Stimulated activated CD8-positive, alpha-beta memory T cell treated with anti-CD3 and anti-CD28 coated beads, Interleukin-15, amount 100 ng/mL, for 4 hours (primary cell): ENCODE results near the gene PRKCB.

Source experiments
- DNase-seq, 2 donors: peaks; one replicate each; pipeline ENCODE4 v3.0.0-alpha.2; 2020; ENCODE audit warnings: low read depth in 2 of 2

PRKCB gene

DNA sequence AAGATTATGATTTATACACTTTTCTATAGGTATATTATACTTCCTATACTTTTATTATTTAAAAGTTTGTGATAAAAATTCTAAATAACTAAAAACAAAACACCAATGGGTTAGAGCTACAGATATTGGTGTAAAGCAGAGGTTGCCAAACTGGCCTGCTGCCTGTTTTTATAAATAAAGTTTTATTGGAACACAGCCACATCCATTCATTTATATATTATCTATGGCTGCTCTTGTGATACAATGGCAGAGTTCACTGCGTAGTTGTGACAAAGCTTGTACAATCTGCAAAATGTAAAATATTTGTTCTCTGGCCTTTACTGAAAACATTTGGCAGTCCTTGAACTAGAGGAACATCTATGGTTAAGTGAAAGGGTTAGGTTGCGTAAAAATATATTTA, 208.7 kb downstream of the PRKCB start:
- DNase-seq = no peak

DNA sequence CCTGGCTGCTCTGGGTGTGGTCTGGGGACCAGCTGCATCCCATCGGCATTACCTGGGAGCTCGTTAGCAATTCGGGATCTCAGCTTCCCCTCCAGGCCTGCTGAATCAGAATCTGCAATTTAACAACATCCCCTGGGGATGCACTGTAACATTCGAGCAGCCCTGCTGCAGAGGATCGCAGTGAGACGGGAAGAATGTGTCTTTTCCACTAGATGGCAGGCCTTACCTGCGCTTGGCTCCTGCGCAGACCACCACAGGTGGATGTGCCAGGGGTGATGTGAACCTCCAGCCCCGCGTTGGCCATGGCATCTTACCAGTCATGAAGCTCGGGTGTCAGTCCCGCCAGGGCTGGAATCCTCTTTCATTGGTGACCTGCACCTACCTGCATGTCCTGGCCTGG, 209.9 kb downstream of the PRKCB start:
- DNase-seq = no peak

DNA sequence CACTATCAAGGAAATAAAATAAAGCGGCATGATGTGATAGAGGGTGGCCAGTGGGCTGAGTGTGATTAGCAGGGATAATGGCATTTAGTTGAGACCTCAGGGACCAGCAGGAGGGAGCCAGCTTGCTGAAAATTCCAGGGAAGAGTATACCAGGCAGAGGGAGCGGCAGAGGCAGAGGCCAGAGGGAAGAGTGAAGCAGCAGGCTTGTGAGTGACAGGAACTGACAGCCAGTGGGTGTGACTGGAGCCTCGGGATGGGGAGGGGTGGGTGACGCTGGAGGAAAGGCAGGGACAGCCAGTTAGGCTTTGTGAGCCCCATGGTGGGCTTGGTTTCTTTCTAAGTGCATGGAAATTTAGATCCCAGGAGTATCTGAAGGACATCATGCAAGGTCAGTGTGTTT, 210.7 kb downstream of the PRKCB start:
- DNase-seq = no peak

DNA sequence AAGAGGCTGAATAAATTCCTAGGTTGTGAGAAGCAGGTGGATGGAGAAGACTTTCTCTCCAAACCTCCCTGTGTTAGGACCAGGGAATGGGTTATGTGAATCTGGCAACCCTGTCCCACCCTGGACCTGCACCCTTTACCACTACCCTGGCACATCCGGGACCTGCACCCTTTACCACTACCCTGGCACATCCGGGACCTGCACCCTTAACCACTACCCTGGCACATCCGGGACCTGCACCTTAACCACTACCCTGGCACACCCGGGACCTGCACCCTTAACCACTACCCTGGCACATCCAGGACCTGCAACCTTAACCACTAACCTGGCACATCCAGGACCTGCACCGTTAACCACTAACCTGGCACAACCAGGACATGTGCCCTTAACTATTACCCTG, 213.3 kb downstream of the PRKCB start:
- DNase-seq = no peak

DNA sequence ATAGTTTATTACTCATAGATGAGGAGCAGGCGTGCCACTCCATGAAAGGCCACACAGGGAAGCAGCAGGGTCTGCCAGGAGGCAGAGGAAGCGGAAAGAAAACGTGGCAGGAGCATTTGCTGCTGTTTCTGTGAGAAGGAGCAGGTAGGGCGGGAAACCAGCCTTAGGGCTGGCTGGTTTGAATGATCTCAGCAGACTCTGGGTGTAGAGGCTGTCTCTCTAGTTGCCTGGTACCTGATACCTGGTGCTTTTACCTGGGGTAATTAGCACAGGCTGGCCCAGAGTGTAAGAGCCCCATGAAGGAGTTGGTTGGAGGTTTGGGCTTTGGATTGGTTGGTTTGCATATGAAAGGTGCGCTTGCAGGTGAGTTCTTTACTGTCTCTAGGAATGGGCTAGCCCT, 215.3 kb downstream of the PRKCB start:
- DNase-seq = no peak

DNA sequence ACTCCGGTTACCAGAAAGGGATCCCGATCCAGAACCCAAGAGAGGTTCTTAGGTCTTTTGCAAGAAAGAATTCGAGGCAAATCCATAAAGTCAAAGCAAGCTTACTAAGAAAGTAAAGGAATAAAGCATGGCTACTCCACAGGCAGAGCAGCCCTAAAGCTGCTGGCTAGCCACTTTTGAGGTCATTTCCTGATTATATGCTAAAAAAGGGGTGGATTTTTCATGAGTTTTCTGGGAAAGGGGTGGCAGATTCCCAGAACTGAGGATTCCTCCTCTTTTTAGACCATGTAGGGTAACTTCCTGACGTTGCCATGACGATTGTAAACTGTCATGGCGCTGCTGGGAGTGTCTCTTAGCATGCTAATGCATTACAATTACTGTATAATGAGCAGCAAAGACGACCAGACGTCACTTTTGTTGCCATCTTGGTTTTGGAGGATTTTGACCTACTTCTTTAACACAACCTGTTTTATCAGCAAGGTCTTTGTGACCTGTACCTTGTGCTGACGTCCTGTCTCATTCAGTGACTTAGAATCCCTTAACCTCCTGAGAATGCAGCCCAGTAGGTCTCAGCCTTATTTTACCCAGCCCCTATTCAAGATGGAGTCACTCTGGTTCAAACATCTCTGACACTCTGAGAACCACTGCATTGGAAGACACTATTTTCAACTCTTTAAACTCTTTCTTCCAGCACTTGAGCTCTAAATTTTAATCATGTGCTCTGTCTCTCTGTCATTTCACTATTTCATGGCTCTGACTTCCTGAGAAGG, 216.7 kb downstream of the PRKCB start:
- no peak for DNase-seq

DNA sequence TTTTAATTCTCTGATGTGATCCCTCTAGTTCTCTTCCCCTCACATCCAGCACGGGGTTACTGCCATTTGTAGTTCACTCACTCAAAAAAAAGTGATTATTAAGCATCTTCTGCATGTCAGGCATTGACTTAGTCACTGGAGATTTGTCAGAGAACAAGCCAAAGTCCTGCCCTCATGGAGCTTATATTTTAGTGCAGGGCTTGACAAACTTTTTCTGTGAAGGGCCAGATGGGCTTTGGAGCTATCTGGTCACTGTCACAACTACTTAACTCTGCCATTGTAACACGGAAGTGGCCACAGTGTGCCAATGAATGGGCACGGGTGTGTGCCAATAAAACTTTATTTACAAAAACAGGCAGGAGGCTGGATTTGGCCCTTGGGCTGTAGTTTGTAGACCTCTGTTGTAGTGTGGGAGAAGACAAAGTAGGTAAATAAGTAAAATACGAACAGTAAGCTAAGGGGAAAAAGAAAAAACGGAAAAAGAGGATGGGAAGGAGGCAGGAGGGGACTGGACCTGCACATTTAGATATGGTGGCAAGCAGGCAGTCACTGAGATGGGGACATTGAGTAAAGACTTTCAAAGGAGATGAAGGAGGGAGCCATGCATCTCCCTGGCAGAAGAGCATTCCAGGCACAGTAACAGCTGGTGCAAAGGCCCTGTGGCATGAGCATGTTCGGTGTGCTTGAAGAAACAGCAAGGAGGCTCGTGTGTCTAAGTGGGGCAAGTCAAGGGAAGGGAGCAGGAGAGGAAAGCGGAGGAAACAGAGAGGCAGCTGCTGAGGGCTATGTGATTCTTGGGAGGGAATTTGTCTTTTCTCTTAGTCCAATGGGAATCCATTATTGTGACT, 217.5 kb downstream of the PRKCB start:
- DNase-seq = no peak

DNA sequence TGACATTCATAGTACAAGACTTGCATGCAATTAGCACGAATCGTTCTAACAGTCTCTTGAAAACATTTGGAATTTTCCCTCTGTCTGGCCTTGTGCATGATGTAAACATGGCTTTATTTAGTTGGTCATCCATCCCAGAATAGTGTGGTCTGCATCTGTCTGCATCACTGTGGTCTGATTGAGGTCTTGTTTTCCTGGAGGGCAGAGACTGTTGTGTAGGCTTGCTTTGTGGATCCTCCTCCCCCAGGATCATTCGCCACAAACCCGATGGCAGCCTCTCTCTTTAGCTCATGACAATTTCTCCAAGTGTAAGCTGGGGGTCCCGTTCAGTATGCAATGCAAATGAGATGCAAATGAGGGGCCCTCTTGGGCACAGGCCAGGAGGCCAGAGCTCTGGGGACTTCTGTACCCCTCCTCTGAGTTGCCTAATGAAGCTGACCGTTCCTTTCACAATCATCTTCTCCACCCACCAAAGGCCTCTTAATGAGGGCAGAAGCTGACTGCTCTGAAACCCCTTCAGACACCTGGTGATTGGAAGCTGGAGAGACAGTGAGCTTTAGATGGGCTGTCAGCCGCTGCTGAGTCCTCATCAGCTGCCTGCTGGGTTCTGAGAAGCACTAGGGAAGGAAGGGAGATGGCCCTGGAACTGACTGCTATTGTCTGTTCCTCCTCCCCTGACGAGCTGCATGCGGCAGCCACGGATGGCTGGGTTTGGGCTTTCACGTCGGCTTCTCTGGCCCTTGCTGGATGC, 219.1 kb downstream of the PRKCB start:
- no peak for DNase-seq

DNA sequence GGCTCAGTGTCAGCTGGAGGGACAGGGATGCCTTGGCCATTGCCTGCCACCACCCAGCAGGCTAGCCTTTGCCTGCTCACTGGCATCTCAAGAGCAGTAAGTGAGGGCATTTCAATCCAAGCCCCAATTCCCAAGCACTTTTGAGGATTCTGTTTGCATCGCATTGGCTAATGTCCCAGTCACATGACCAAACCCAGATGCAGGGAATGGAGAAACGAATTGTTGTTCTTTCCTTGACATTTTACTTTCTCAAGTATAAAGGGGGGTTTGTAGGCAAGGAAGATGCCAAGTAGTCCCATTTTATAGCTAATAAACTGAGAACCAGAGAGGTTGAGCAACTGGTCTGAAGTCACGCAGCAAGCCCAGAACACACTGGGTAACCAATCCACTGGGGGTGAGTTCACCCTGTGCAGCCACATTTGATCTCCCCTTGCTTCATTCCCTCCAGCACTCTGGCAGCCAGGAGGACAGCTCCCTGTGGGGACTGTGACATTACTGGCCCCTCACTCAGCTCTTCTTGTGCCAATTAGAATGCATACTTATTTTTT, 226.6 kb downstream of the PRKCB start:
- no peak for DNase-seq

DNA sequence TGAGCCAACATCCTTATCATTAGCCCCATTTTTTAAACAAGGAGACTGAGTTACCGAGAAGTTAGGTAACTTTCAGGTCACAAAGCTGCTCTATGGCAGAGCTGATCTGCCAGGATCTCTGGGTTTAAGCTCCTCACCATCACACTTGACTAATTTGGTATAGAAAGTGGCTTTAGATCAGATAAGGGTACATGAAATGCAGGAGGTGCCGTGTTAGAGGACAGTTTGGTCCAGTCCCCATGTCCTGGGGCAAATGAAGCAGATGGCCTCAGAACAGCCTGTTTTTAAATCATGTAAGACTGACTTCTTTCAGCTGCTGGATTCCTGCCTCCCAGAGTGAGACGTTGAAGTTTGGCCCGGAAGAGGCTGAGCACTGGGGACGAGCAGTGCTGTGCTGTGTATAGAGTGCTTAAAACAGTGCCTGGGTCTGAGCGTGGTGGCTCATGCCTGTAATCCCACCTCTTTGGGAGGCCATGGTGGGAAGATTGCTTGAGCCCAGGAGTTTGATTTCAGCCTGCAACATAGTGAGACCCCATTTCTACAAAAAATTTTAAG, 233.3 kb downstream of the PRKCB start:
- DNase-seq = no peak

DNA sequence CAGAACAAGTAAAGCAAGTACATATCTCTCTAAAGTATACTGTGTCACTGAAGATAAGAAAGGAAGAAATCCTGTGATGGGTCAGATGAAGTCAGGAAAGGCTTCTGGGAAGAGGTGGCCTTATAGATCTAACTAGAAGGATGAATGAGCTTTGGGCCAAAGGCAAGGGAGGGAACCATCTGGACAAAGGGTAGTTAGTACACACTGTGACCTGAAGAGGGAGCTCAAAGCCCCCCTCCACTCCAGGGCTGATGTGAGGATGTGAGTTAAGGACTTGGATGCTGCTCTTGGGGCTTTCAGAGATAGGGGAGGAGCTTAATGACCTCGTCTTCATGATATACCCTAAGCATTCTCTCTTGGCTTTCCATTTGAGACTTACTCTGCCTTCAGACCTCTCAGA, 235.1 kb downstream of the PRKCB start:
- no peak for DNase-seq

DNA sequence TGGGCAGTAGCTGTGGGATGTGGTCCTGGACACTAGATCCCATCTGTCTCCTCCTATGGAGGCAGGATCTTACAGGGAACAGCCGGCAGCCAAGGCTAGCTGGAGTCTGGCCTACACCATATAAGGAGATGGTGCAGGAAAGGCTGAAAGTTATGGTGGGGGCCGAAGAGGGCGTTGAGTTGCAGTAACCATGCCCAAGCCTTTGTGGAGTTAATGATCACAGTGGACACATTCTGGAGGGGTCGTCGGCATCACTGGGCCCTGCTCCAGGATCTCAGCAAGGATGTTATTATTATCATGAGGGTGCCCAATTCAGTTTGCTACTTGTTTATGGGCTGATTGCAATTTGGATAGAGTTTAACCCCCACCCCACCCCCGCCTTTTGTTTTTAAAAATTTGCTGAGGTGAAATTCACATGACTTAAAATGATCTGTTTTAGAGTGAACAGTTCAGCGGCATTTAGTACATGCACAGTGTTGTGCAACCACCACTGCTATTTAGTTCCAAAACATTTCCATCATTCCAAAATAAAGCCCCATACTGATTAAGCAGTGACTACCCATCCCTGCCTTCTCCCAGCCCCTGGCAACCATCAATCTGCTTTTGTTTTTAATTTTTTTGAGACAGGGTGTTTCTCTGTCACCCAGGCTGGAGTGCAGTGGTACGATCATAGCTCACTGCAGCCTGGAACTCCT, 236.0 kb downstream of the PRKCB start:
- no peak for DNase-seq

DNA sequence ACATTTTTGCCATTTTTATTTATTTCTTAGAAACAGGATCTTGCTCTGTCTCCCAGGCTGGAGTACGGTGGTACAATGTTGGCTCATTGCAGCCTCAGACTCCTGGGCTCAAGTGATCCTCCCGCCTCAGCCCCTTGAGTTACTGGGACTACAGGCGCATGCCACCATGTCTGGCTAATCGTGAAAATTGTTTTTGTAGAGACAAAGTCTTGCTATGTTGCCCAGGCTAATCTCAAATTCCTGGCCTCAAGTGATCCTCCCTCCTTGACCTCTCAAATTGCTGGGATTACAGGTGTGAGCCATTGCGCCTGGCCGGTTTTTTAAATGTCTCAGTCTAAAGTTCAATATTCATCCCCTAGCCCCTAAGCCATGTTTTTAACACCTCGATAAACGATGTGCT, 237.5 kb downstream of the PRKCB start:
- no peak for DNase-seq

DNA sequence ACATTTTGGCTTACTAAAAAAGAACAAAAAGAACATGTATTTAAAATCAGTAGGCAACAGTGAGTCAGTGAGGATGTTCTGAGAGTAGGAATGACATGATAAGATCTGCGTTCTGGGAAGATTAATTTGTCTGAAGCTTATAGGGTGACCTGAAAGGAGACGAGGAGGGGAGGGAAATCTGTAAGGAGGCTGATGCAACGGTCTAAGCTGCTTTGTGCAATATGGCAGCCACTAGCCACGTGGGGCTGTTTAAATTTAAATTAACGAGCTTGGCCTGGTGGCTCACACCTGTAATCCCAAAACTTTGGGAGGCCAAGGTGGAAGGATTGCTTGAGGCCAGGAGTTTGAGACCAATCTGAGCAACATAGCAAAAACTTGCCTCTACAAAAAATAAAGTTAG, 238.8 kb downstream of the PRKCB start:
- DNase-seq = no peak

DNA sequence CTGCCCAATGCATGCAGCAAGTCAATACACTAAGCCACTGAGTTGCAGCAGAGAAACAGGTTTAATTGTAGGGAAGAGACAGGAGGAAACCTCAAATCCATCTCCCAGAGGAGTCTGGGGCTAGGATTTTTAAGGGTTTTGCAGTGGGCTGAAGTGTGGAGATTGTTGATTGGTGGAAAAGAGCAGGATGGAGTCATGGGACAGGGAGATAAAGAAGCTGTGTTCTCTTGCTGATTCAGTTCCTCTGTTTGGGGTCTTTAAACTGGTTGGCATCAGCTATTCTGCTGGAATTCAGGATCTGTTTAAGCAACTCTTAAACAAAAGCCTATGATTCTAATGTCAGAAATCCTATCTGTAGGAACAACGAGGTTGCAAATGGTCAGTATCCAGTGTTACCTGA, 239.5 kb downstream of the PRKCB start:
- DNase-seq = no peak

DNA sequence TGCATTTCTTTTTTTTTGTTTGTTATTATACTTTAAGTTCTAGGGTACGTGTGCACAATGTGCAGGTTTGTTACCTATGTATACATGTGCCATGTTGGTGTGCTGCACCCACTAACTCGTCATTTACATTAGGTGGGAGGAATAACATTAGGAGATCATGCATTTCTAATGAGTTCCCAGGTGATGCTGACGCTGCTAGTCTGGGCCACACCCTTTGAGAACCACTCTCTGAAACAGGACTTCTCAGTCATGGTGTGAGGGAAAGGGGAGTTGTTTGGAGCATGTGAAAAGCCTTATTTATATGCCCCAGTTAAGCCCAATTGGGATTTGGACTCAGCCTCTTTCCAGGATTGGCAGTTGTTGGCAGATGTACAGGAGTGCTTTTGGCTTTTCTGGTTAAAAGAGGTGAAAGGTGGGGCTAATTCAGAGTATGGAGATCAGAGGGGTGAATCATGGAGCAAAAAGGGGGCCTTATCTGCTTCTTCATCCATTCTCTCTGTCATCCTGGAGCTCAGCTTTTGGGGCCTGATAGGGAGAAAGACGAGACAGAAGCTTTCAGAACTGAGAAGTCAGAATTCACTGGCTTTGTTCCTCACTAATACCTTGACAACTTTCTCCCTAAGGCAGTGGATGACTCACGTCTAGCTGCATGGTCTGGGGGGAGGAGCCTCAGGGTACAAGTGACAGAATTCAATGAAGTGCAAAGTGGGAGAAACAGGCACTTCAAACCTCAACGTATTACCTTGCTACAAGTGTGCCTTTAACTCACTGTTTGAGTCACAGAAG, 240.3 kb downstream of the PRKCB start:
- peak in 1 of 2 donors; percentile 1 for DNase-seq

DNA sequence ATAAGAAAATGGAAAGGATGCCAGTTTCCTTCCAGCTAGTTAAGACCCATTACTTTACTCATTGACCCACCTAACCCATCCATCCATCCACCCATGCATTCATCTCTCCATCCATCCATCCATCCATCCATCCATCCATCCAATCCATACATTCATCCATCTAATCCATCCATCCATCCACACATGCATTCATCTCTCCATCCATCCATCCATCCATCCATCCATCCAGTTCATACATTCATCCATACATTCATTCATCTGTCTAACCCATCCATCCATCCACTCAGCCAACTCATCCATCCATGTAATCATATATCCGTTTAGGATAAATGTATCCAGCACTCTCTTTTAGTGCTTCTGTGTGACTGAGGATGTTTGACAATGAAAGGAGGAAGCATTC, 241.5 kb downstream of the PRKCB start:
- DNase-seq = no peak

DNA sequence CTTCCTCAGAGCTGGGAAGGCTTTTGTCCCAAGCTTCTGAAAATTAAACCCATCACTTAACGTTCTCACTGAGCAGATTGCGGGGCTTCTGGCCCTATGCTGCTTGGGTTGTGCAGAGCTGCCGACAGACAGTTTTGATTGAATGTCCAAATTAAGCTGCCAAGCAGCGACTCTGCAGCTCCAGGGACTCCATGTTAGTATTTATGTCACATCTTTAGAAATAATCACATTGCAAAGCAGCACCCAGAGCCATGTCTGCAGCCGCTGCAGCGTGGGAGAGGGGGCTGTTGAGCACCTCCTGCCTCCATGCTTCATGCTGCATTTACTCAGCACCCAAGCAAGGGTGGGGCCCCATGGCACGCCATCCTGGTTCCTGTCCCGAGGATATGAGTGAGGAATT, 242.2 kb downstream of the PRKCB start:
- no peak for DNase-seq

DNA sequence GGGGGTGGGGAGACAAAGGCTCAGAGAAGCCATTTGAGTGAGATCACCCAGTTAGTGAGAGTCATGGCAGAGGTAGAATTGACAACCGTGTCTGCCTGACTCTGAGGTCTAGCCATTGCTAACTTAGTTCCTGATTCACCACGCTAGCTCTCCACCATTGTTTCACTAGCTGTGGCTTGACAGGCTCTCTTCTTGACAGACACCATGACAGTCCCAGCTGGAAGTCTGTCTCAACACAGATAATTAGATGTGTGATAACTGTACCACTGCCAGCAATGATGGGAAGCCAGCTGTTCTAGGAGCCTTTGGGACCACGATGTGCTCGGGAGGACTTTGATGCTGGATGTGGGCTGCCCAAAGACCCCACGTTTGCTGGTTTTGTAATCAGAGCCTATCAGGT, 249.9 kb downstream of the PRKCB start:
- DNase-seq = no peak

DNA sequence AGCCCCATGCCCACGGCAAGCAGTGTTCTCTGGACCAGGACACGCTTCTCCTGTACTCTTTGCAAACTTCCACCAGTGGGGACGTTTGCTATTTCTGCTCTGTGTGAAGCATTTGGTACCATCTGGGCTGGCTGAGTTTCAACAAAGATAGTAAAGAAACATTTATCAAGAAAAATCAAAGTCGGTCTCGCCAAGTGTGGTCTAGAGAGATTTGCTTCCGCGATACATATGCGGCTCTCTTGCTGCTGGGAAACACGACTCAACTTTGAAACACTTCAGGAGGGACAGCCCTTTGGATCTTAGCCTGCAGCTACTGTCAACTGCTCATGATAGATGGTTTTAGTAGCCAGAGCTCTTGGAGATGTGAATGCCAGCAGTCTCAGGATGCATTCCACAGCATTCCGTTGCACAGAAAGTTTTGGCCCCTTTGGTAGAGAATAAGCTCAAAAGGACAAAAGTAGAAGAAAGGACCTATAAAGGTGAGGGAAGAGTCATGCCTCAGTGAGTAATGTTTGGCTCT, 252.2 kb downstream of the PRKCB start:
- DNase-seq = no peak
